ENCODE measurements around the gene PDRG1. TPM values are rescaled to one million over a fixed set of nuclear protein-coding genes. Genes with fewer than 3 reads are reported as not detected.
"Not testable (repeated sequence)": the region's sequence is repeated elsewhere in the genome, so short reads cannot be mapped to it uniquely, and the experiment has no call there.

Gene PDRG1
- total RNA-seq, 1 experiment from 2014 or later = 13.3 TPM

- DNase-seq (ENCODE audit: low spot score) = no peak
These were observed 25.4 kb downstream of the PDRG1 start for GRCh38 chr20:31926493-31926892.

DNA sequence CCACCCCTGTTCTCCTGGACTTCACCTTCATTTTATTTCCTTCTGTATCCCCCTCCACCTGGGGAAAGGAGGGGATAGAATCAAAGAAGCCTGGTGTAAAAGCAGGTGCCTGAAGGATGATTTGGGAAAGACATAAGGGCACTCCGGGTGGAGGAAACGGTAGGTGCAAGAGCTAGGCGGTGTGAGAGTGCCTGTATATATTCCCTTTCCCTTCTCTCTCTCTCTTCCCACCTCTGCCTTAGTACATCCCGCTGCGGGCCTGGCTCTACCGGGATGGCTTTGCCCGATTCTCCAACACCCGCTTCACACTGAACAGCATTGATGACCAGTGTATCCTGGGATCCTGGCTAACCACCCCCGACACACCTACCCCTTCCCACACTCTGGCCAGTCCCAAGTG, 26.2 kb downstream of the PDRG1 start:
- DNase-seq (ENCODE audit: low spot score) = no peak

- no peak for DNase-seq (ENCODE audit: low spot score)
These were observed 27.3 kb downstream of the PDRG1 start for GRCh38 chr20:31924561-31924960.

- no peak for DNase-seq (ENCODE audit: low spot score)
These were observed 28.2 kb downstream of the PDRG1 start for GRCh38 chr20:31923388-31924331.

DNA sequence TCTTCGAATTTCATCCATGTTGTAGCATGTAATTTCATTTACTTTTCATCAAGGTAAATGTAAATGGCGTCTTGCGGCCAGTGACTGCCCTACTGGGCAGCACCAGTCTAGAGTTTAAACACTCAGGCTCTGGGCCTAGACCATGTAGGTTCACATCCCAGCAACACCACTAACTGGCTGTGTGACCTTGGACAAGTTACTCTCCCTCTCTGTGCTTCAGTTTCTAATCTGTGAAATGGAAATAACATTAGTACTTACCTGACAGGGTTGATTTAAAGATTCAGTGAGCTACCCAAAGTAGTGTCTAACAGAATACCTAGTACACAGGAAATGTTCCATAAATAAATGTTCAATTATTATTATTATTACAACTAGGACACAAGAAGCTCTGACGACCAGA, 29.3 kb downstream of the PDRG1 start:
- no peak for DNase-seq (ENCODE audit: low spot score)

DNA sequence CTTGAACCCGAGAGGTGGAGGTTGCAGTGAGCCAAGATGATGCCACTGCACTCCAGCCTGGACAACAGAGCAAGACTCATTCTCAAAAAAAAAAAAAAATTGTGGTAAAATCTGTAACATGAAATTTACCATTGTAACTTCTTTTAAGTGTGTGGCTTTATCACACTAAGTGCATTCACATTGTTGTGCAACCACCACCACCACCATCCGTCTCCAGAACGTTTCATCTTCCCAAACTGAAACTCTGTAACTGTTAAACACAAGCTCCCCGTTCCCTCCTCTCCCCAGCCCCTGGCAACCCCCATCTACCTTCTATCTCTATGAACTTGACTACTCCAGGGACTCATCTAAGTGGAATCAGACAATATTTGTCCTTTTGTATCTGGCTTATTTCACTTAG, 29.7 kb downstream of the PDRG1 start:
- no peak for DNase-seq (ENCODE audit: low spot score)

DNA sequence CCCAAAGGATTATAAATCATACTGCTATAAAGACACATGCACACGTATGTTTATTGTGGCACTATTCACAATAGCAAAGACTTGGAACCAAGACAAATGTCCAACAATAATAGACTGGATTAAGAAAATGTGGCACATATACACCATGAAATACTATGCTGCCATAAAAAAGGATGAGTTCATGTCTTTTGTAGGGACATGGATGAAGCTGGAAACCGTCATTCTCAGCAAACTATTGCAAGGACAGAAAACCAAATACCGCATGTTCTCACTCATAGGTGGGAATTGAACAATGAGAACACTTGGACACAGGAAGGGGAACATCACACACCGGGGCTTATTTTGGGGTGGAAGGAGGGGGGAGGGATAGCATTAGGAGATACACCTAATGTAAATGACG, 30.4 kb downstream of the PDRG1 start:
- not testable (repeated sequence) for DNase-seq (ENCODE audit: low spot score)

DNA sequence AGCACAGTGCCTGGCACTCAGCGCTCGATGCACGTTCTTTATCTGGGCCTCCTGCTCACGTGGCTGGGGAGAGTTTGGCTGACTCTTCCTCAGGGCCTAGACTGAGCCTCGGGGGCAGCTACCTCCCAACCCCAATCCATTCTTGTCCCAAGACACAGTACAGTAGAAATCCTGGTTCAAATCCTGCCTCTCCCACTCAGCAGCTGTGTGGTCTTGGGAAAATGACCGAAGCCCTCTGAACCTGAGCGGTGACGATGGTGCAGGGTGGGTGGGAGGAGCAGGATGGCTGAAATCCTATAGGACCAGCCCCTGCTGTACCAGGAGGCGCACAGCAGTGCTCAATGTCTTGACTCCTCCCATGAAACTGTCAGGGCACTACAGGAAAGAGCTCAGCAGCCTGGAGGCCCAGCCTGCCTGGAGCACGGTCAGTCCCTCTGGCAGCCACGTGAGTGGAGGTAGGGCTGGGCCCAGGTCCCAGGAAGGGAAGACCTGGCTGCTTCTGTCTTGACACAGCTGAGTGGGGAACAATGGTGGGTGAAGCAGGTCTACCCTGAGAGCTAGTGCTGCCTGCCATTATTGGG, 31.5 kb downstream of the PDRG1 start:
- DNase-seq (ENCODE audit: low spot score) = no peak

- DNase-seq (ENCODE audit: low spot score) = no peak
These were observed 32.3 kb downstream of the PDRG1 start for GRCh38 chr20:31919410-31920155.

DNA sequence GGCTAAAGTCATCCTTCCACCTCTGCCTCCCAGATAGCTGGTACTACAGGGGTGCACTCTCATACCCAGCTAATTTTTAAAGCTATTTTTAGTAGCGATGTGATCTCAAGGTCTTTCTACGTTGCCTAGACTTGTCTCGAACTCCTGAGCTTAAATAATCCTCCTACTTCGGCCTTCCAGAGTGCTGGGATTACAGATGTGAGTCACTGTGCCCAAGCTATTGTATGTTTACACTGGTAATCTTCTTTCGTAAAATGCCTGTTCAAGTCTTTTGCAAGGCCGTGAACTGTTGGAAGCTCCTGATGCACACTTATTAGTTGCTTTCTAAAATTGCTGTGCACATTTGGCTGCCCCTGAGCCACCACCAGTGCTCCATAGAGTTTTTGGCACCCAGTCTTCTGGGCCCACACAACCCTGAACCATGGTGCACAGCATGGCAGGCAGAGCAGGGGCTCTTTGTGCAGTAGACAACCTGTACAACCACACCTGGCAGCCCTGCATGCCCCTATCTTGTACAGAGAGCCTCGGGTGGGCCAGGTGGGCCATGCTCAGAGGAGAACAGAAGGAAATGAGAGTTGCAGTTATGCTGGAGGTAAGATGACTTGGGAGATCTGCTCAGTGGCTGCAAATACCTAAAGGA, 33.3 kb downstream of the PDRG1 start:
- no peak for DNase-seq (ENCODE audit: low spot score)

- DNase-seq (ENCODE audit: low spot score) = not testable (repeated sequence)
These were observed 33.9 kb downstream of the PDRG1 start for GRCh38 chr20:31917962-31918412.

- no peak for DNase-seq (ENCODE audit: low spot score)
These were observed 35.1 kb downstream of the PDRG1 start for GRCh38 chr20:31916708-31917107.

DNA sequence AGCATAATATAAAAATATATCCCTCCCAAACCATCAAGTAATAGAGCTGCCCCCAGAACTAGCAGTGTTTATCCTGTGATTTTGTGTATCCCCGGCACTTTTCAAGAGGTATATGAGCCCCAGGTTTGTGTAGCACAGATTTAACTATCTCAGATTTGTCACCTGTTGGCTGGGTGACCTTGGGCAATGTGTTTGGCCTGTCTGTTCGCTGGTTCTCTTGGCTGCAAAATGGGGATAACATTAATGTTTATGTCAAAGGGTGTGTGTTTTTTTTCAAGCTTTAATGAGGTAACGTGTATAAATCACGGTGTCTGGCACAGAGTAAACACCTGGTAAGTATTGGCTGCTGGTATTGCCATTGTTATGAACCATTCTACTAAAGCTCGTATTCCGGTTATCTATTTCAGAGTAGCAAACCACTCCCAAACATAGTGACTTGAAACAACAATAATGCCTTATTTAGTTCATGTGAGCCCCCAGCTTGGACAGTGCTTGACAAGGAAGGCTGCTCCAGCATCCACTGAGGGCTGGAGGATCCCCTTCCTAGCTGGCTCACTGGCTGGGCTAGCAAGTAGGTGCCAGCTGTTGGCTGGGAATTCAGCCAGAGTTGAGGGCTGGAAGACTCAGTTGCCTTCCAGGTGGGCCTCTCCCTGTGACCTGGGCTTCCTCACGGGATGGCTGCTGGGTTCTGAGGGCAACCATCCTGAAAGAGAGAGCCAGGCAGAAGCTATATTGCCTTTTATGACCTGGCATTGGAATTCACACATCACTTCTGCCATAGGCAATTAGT, 36.2 kb downstream of the PDRG1 start:
- DNase-seq (ENCODE audit: low spot score) = no peak

- no peak for DNase-seq (ENCODE audit: low spot score)
These were observed 37.7 kb downstream of the PDRG1 start for GRCh38 chr20:31914170-31914569.

DNA sequence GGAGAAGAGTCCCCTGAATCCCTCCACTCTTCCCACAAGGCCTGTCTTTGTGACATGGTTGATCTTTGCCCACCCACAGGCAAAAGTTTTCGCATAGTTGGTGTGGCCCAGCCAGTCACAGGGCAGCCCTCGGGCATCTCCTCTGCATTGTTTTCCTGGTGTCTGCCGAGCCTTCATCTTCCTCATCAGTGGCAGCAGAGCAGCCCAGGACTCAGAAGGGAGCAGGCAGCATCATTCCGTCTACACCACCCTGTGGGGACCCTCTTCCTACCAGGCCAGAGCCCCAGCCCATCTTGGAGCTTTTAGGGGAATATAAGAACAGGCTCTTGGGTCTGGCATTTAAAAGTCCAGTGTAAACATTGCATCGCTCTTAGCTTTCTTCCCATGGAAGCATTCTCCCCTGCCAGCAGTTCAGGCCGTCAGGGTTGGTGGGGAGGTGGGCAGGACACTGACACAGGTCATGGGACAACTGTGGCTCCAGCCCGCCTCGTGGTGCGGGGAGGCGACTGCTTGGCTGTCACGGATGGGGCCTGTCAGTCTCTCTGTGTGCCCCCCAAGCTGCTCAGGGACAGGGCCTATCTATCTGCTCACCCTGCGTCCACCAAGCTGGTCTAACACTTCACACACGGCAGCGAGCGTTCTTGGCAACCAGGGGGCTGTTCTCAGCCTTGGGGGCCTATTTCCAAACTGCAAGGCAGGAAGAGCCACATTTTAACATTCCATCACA, 38.3 kb downstream of the PDRG1 start:
- DNase-seq (ENCODE audit: low spot score) = no peak

DNA sequence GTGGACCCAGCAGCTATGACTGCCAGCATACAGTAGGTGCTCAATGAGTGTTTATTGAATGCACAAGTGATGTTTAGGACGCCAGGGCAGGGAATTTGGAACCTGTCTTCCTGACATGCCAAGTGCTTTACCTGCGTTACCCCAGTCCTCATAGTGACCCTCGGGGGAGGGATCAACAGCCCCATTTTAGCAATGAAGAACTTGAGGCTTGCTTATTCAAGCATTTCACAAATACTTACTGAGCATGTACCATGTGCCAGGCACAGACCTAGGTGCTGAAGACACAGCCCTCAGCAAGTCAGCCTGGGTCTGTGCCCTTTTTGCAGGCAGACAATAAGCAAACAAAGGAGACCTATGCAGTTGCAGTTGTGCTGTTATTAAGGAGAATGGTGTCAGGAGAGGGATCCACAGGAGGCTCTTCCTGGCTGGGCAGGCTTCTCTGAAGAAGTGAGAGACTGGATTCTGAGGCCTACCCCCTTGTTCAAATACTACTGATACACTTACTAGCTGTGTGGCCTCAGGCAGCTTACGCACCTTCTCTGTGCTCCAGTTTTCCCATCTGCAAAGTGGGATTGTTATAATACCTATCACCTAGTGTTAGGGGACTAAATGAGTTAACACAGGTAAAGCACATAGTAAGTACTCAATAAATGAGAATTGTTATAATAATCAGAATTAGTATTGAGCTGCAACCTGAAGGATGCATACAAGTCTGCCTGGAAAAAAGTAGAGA, 41.6 kb downstream of the PDRG1 start:
- no peak for DNase-seq (ENCODE audit: low spot score)

- DNase-seq (ENCODE audit: low spot score) = no peak
These were observed 42.4 kb downstream of the PDRG1 start for GRCh38 chr20:31909253-31910070.

DNA sequence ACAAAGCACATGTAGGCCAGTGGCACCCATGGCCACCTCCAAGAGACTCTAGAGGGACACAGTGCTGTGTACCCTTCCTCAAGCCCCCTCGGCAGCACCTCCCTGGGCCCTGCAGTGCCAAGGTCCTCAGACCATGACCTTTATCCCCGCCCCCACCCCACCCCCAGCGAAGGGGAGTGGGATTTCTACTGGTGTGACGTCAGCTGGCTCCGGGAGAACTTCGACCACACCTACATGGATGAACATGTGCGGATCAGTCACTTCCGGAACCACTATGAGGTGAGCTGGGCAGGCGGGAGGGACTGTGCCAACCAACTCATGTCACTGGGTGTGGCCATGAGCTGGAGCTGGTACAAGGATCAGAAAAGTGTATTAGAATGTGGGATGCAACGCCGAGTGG, 43.4 kb downstream of the PDRG1 start:
- no peak for DNase-seq (ENCODE audit: low spot score)

DNA sequence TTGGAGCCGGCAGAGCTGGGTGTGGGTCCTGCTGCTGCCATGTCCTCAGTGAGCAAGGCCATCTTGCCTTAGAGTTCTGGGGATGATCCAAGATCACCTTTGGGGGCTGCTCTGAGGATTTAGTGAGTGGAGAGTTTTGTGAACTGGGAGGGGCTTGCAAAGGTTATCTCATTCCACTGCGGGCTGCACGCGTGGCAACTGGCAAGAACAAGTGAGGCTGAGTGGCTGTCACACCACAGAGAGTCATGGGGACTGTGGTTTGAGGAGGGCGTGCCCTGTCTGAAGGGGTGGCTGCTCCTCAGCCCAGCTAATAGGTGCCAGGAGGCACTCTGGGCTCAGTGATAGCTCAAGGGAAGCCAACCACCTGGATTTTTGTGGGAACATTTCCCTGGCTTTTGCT, 43.8 kb downstream of the PDRG1 start:
- no peak for DNase-seq (ENCODE audit: low spot score)
